ENCODE results near the gene KCNAB3. TPM values are rescaled to one million over a fixed set of nuclear protein-coding genes. Genes with fewer than 3 reads are reported as not detected.

KCNAB3 gene
- total RNA-seq, 1 donor from 2014 or later, result 1.6 TPM

DNA sequence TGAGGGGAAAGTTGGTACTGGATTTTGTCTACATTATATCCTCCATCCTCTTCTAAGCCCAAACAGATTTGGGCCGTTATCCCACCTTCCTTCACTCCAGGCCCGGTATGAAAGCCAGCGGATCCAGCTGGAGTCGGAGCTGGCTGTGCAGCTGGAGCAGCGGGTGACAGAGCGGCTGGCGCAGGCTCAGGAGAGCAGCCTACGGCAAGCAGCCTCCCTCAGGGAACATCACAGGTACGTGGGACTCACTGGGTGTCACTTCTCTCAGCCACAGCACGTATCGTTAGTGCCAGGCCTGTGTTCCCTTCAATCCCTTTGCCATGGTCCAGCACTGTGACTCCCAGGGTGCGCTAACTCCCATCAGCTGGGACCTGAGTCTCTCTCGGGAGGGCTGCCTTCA lies 13.6 kb upstream of the KCNAB3 start:
- Mint-ChIP-seq H3K27ac (ENCODE audit: unreplicated experiment) (no peak overlapping the region), H3K36me3 (ENCODE audit: low read depth, unreplicated experiment) (peaks cover 50% of the 10 kb centered on the region), H3K9me3 (ENCODE audit: unreplicated experiment) (no peaks in the 10 kb centered on the region), H3K4me3 (ENCODE audit: unreplicated experiment) (no peak overlapping the region), H3K27me3 (ENCODE audit: unreplicated experiment) (peaks cover 2% of the 10 kb centered on the region), H3K4me1 (ENCODE audit: unreplicated experiment) (no peaks in the 10 kb centered on the region)
- TF ChIP-seq, protein P1, sequence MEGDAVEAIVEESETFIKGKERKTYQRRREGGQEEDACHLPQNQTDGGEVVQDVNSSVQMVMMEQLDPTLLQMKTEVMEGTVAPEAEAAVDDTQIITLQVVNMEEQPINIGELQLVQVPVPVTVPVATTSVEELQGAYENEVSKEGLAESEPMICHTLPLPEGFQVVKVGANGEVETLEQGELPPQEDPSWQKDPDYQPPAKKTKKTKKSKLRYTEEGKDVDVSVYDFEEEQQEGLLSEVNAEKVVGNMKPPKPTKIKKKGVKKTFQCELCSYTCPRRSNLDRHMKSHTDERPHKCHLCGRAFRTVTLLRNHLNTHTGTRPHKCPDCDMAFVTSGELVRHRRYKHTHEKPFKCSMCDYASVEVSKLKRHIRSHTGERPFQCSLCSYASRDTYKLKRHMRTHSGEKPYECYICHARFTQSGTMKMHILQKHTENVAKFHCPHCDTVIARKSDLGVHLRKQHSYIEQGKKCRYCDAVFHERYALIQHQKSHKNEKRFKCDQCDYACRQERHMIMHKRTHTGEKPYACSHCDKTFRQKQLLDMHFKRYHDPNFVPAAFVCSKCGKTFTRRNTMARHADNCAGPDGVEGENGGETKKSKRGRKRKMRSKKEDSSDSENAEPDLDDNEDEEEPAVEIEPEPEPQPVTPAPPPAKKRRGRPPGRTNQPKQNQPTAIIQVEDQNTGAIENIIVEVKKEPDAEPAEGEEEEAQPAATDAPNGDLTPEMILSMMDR (IDR thresholded peaks at IDR 0.05; ENCODE audit: unreplicated experiment), result no peak
- DNase-seq (ENCODE audit: low spot score), result no peak

- Mint-ChIP-seq H3K4me1 (ENCODE audit: unreplicated experiment) (no peaks in the 10 kb centered on the region), H3K27me3 (ENCODE audit: unreplicated experiment) (peaks cover 2% of the 10 kb centered on the region), H3K4me3 (ENCODE audit: unreplicated experiment) (no peak overlapping the region), H3K9me3 (ENCODE audit: unreplicated experiment) (no peaks in the 10 kb centered on the region), H3K36me3 (ENCODE audit: low read depth, unreplicated experiment) (peaks cover 41% of the 10 kb centered on the region), H3K27ac (ENCODE audit: unreplicated experiment) (no peak overlapping the region)
- TF ChIP-seq, protein P1 (IDR thresholded peaks at IDR 0.05; ENCODE audit: unreplicated experiment), result no peak
- no peak for DNase-seq (ENCODE audit: low spot score)
Measured at GRCh38 chr17:7940743-7941142, 11.1 kb upstream of the KCNAB3 start.

DNA sequence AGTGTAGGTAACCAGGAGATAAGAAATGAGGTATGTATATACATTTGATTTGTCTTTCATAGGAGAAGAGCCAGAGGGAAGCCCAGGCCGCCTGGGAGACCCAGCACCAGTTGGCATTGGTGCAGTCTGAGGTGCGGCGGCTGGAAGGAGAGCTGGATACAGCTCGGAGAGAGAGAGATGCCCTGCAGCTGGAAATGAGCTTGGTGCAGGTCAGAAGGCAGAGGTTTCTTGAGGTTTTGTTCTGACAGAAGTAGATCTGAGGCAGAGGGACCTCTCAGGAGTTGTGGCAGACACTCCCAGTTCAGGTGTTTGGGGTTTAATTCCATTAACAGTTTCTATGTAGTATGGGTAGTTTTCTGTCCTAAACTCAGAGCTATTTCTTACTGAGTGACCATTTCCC lies 10.4 kb upstream of the KCNAB3 start:
- no peak overlapping the region for H3K27ac Mint-ChIP-seq (ENCODE audit: unreplicated experiment)

GRCh38 chr17:7935859-7936258 lies 6.2 kb upstream of the KCNAB3 start:
- H3K27ac Mint-ChIP-seq (ENCODE audit: unreplicated experiment), result no peak overlapping the region
- H3K4me1 Mint-ChIP-seq (ENCODE audit: unreplicated experiment), result peaks cover 23% of the 10 kb centered on the region
- no peak overlapping the region for H3K4me3 Mint-ChIP-seq (ENCODE audit: unreplicated experiment)
- peaks cover 5% of the 10 kb centered on the region for H3K27me3 Mint-ChIP-seq (ENCODE audit: unreplicated experiment)
- no peaks in the 10 kb centered on the region for H3K9me3 Mint-ChIP-seq (ENCODE audit: unreplicated experiment)
- TF ChIP-seq, protein P1 (IDR thresholded peaks at IDR 0.05; ENCODE audit: unreplicated experiment), result no peak
- DNase-seq (ENCODE audit: low spot score), result no peak
- H3K36me3 Mint-ChIP-seq (ENCODE audit: low read depth, unreplicated experiment), result peaks cover 23% of the 10 kb centered on the region

More for the DNA sequence above, 10.4 kb upstream of the KCNAB3 start:
- Mint-ChIP-seq H3K27me3 (ENCODE audit: unreplicated experiment) (peaks cover 2% of the 10 kb centered on the region), H3K4me1 (ENCODE audit: unreplicated experiment) (no peaks in the 10 kb centered on the region), H3K36me3 (ENCODE audit: low read depth, unreplicated experiment) (peaks cover 35% of the 10 kb centered on the region), H3K9me3 (ENCODE audit: unreplicated experiment) (no peaks in the 10 kb centered on the region), H3K4me3 (ENCODE audit: unreplicated experiment) (peak overlapping the region; percentile 61)
- no peak for DNase-seq (ENCODE audit: low spot score)
- TF ChIP-seq, protein P1 (IDR thresholded peaks at IDR 0.05; ENCODE audit: unreplicated experiment), result no peak

- DNase-seq (ENCODE audit: low spot score), result peak; percentile 24
- Mint-ChIP-seq H3K9me3 (ENCODE audit: unreplicated experiment) (no peaks in the 10 kb centered on the region), H3K4me3 (ENCODE audit: unreplicated experiment) (peak overlapping the region; percentile 100), H3K27ac (ENCODE audit: unreplicated experiment) (no peak overlapping the region), H3K4me1 (ENCODE audit: unreplicated experiment) (peaks cover 26% of the 10 kb centered on the region), H3K27me3 (ENCODE audit: unreplicated experiment) (peaks cover 11% of the 10 kb centered on the region), H3K36me3 (ENCODE audit: low read depth, unreplicated experiment) (peaks cover 14% of the 10 kb centered on the region)
- TF ChIP-seq, protein P1 (IDR thresholded peaks at IDR 0.05; ENCODE audit: unreplicated experiment), result no peak
Measured at GRCh38 chr17:7932949-7933348, 3.3 kb upstream of the KCNAB3 start.
